Loucy (cell line): Measurements from ENCODE around the gene XPNPEP2.

Experiments
- CTCF ChIP-seq: fragments of 200-600 bp; sonication (generic); conservative IDR thresholded peaks from 2 replicates; pipeline ENCODE4 v1.5.1; 2014; ENCODE audit warnings: mild to moderate bottlenecking, antibody characterized with exemption, low read length
- EZH2phosphoT487 ChIP-seq: fragments of 200-600 bp; IDR thresholded peaks from 2 replicates; pipeline ENCODE4 v1.6.1; 2018; ENCODE audit warnings: antibody characterized with exemption, mild to moderate bottlenecking, moderate library complexity, borderline replicate concordance

GRCh38 chrX:129777218-129778030 is 38.6 kb downstream of the XPNPEP2 start:
- TF ChIP-seq CTCF (no peak), EZH2phosphoT487 (no peak)
